Activated T-helper 1 cell treated with anti-CD3 and anti-CD28 coated beads, Interleukin-12 subunit alpha, Interleukin-12 subunit beta, Interleukin-2, Interleukin-4 antibody, amounts not matched to agents 30 ng/mL and 10 ng/mL and 1 ng/mL, durations not matched to agents 14 hours and 24 hours and 36 hours (primary cell): ENCODE measurements around the gene ANO1. TPM values are rescaled to one million over a fixed set of nuclear protein-coding genes. Genes with fewer than 3 reads are reported as not detected.

Experiments
- DNase-seq: peaks from one replicate; pipeline ENCODE4 v3.0.0; 2021; ENCODE audit warnings: low spot score
- H3K27ac Mint-ChIP-seq: one replicate; pipeline ENCODE4 v1.8.0; 2021; ENCODE audit warnings: mild to moderate bottlenecking, mixed read lengths
- H3K27me3 Mint-ChIP-seq: one replicate; pipeline ENCODE4 v1.8.0; 2022; ENCODE audit warnings: mild to moderate bottlenecking, moderate library complexity, mixed read lengths; ENCODE audit not compliant: insufficient read depth
- H3K36me3 Mint-ChIP-seq: one replicate; pipeline ENCODE4 v1.8.0; 2021; ENCODE audit warnings: low read depth, mixed read lengths
- H3K4me1 Mint-ChIP-seq: one replicate; pipeline ENCODE4 v1.8.0; 2021; ENCODE audit warnings: low read depth, mixed read lengths
- H3K4me3 Mint-ChIP-seq: one replicate; pipeline ENCODE4 v1.8.0; 2021; ENCODE audit warnings: mild to moderate bottlenecking, moderate library complexity, mixed read lengths
- H3K9me3 Mint-ChIP-seq: one replicate; pipeline ENCODE4 v1.8.0; 2021; ENCODE audit warnings: mixed read lengths
- intact Hi-C: fragments of 100-400 bp; cut with micrococcal nuclease; formaldehyde crosslinking; loops from one replicate; pipeline ENCODE4 v1.15.1; 2024
- total RNA-seq: library from RNA; stranded (reverse); gene quantifications from 2 replicates; pipeline ENCODE4 v1.2.3, GENCODE V29; 2022

The ANO1 gene
- total RNA-seq, 1 donor from 2014 or later = not detected

DNA sequence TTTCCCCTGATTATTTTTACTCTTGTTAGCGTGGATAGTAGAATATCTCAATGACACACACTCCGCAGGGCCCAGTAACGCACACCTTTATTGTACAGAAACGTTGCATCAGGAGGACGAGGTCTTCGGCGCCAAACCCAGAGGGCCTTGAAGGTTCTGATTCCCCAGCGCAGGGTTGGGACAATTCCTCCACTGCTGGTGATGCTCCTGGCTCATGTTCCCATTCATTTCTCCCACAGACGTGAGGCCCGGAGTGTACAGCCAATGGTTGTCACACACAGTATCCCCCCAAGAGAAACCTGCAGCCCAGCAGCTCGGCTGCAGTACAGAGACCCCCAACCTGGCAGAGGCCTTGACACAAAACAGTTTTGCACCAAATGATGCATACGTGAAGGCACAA lies 6.1 kb upstream of the ANO1 start:
- H3K4me1 Mint-ChIP-seq = no peaks in the 10 kb centered on the region
- no peak for DNase-seq
- no peak overlapping the region for H3K4me3 Mint-ChIP-seq
- H3K27ac Mint-ChIP-seq = no peak overlapping the region
- no peaks in the 10 kb centered on the region for H3K36me3 Mint-ChIP-seq
- no peaks in the 10 kb centered on the region for H3K9me3 Mint-ChIP-seq
- intact Hi-C loops = no loop called here
- H3K27me3 Mint-ChIP-seq = peaks cover 55% of the 10 kb centered on the region

DNA sequence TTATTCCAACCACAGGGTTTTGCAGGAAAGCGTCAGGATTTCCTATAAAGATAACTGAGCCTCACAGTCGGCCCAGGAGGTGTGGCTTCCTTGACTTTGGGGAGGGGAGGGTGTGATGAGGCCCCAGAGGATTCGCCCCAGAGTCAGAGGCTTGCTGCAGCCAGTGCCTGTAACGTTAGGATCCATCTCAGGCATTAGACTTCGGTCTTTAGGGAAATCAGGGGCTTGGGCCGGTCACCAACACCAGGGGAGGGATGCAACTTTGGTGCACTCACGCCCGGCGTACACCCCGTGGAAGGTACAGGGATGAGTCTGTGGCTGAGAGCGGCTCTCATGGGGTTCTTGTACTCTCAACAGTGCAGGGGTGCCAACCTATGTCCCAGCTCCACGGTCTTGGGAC lies 5.7 kb upstream of the ANO1 start:
- no peak overlapping the region for H3K4me3 Mint-ChIP-seq
- DNase-seq = no peak
- intact Hi-C loops = no loop called here
- no peak overlapping the region for H3K27ac Mint-ChIP-seq
- H3K36me3 Mint-ChIP-seq = no peaks in the 10 kb centered on the region
- no peaks in the 10 kb centered on the region for H3K9me3 Mint-ChIP-seq
- no peaks in the 10 kb centered on the region for H3K4me1 Mint-ChIP-seq
- H3K27me3 Mint-ChIP-seq = peaks cover 58% of the 10 kb centered on the region

DNA sequence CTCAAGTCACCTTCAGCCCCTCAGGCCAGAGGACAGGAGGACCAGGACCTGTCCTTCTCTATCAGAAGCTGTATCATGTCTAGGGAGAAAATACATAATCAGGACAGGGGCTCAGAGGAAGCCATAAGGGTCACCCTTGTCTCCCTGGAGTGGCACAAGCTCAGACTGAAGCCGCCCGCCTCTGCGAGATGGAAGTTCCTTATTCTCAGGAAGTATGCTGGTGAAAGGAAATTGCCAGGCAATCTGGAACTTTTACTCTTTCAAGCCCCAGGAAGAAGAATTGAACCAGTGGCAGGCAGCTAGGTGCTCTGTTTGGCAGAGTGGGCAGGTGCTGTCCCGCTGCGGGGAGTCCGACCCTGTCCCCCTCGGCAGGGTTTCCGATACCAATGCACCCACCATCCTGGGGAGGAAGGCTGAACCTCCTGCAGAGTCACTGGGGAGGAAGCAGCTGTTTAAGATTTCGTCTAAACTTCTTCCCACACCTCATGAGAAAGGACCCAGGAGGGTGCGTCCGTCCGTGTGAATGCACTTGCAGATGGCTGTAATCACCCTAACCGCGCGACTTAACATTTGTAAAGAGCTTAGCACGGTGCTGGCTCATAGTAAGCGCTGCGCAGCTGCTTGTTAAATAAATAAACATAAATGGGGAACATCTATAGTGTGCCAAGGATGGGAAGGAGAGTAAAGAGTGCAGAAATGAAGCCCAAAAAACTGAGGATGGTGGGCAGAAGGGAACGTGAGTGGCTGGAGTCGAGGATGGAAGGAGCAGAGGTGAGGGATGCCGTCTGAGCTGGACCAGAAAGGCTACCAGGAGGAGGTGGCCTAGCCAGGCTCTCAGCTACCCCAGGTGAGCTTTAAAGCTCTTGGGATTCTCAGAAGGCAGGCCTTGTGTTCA lies 5.0 kb upstream of the ANO1 start:
- H3K36me3 Mint-ChIP-seq = no peaks in the 10 kb centered on the region
- no peak overlapping the region for H3K27ac Mint-ChIP-seq
- no peak overlapping the region for H3K4me3 Mint-ChIP-seq
- H3K27me3 Mint-ChIP-seq = peaks cover 60% of the 10 kb centered on the region
- intact Hi-C loops = no loop called here
- no peaks in the 10 kb centered on the region for H3K9me3 Mint-ChIP-seq
- H3K4me1 Mint-ChIP-seq = no peaks in the 10 kb centered on the region
- no peak for DNase-seq

DNA sequence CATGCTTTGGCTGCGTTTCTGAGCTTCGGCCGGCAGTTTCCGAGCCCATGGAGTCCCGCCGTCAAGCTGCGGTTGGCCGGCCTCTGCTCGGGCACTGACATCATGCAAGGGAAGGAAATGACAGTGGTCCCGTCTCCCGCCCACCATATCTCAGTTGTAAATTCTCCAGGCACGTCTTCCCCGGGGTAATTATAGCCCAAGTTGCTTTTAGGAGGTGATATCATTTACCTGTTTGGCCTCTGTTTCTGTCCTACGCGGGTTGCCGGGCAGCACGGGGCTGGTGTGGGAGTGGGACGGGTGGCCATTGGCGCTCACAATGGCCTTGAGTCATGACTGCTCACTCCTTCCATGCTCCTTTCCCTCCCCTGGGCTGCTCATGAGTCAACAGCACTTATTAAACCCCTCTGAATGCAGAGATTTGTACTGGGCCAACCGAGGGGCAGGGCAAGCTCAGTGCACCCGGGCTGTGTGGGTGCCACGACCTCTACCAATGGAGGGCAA lies 4.2 kb upstream of the ANO1 start:
- intact Hi-C loops = no loop called here
- H3K4me3 Mint-ChIP-seq = no peak overlapping the region
- DNase-seq = no peak
- H3K9me3 Mint-ChIP-seq = no peaks in the 10 kb centered on the region
- H3K27me3 Mint-ChIP-seq = peaks cover 57% of the 10 kb centered on the region
- no peak overlapping the region for H3K27ac Mint-ChIP-seq
- no peaks in the 10 kb centered on the region for H3K4me1 Mint-ChIP-seq
- H3K36me3 Mint-ChIP-seq = no peaks in the 10 kb centered on the region

DNA sequence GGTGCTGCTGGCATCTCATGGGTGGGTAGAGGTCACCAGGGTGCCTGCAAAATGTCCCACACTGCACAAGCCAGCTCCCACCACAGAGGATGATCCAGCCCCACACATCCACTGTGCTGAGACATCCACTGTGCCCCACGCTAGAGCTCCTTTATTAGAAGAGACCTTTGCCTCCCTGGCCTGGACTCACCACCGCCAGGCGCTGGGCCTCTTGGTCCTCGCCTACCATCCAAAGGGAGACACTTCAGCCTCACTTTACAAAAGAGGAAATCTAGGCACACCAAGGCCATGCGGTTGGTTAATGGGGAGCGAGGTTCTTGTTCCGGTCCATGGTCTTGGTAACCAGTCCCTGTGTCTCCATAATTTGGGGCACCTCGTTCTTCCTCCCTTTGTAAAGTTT lies 3.4 kb upstream of the ANO1 start:
- Mint-ChIP-seq H3K4me1 (no peaks in the 10 kb centered on the region), H3K27me3 (peaks cover 54% of the 10 kb centered on the region), H3K27ac (no peak overlapping the region), H3K9me3 (no peaks in the 10 kb centered on the region), H3K36me3 (no peaks in the 10 kb centered on the region), H3K4me3 (no peak overlapping the region)
- intact Hi-C loops = no loop called here
- no peak for DNase-seq

DNA sequence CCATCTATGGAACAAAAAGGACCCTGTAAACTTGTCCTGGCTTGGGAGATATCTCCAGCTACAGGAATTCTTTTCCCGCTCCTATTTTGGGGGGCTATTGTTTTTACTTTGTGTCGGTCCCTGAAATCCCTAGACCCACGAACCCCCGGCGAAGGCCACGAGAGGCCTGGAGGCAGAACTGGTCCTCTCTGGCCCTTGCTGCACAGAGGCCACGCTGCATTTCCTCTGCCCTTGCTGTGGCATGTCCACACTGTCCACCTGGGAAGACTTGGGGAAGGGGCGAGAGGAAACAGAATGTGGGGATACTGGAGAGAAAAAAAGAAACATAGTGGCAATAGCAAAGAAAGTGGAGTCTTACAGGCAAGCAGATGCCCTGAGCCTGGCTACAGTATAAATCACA lies 2.3 kb upstream of the ANO1 start:
- no peak for DNase-seq
- Mint-ChIP-seq H3K4me3 (no peak overlapping the region), H3K4me1 (no peaks in the 10 kb centered on the region), H3K27me3 (peaks cover 47% of the 10 kb centered on the region), H3K27ac (no peak overlapping the region), H3K9me3 (no peaks in the 10 kb centered on the region), H3K36me3 (no peaks in the 10 kb centered on the region)
- intact Hi-C loops = no loop called here

DNA sequence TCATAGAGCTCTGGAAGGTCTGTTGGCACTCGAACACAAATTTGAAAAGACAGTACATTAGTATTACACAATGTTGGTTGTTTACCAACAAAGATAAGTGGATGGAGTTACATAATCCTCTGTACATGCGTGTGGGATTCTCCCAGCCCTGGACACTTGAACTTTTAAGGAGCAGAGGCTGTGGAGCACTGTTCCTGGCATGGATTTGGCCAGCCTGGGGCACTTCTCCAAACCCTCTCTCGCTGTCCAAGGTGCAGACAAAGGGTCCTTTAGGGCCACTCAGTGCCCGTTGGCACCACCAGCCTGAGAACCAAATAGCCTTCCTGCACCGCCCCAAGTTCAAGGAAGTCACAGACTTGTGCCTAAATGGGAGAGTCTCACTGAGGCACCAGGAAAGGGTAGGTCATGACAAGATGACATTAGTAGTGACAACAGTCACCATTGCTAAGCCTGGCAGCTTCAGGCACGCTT lies 1.6 kb upstream of the ANO1 start:
- Mint-ChIP-seq H3K4me1 (no peaks in the 10 kb centered on the region), H3K27me3 (peaks cover 53% of the 10 kb centered on the region), H3K36me3 (no peaks in the 10 kb centered on the region), H3K4me3 (no peak overlapping the region), H3K27ac (no peak overlapping the region), H3K9me3 (no peaks in the 10 kb centered on the region)
- no peak for DNase-seq
- intact Hi-C loops = no loop called here

DNA sequence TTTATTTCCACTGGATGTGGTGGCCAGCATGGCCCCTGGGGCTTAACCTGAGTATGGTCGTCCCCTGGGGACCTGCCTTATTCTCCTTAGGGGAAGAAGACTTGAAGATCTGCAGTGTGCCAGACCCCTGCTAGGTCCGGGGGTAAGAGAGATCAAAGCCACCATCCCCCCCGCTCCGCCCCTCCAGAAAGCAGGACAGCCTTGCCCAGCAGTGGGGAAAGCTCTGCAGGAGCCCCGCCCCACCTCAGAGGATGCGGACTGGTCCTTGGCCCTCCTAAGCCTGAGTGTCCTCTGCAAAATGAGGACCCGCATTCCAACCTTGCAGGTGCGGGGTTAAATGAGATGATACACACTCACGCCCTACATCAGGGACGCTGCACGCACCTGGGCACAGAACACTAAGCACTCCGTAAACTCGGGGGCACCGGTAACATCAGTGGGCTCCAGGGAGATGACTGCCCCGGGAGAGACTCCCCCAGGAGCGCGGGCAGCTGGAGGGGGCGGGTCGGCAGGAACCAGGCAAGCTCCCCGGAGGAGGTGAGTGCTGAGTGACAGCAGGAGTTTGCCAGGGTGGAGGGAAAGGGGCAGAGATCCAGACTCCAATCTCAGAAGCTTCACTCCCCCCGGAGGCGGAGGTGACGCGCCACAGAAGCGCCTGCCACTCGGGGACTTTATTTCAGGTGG lies 564 bp upstream of the ANO1 start:
- no peaks in the 10 kb centered on the region for H3K4me1 Mint-ChIP-seq
- intact Hi-C loops = no loop called here
- H3K9me3 Mint-ChIP-seq = no peaks in the 10 kb centered on the region
- no peak for DNase-seq
- H3K27me3 Mint-ChIP-seq = peaks cover 45% of the 10 kb centered on the region
- H3K36me3 Mint-ChIP-seq = no peaks in the 10 kb centered on the region
- no peak overlapping the region for H3K27ac Mint-ChIP-seq
- H3K4me3 Mint-ChIP-seq = no peak overlapping the region

DNA sequence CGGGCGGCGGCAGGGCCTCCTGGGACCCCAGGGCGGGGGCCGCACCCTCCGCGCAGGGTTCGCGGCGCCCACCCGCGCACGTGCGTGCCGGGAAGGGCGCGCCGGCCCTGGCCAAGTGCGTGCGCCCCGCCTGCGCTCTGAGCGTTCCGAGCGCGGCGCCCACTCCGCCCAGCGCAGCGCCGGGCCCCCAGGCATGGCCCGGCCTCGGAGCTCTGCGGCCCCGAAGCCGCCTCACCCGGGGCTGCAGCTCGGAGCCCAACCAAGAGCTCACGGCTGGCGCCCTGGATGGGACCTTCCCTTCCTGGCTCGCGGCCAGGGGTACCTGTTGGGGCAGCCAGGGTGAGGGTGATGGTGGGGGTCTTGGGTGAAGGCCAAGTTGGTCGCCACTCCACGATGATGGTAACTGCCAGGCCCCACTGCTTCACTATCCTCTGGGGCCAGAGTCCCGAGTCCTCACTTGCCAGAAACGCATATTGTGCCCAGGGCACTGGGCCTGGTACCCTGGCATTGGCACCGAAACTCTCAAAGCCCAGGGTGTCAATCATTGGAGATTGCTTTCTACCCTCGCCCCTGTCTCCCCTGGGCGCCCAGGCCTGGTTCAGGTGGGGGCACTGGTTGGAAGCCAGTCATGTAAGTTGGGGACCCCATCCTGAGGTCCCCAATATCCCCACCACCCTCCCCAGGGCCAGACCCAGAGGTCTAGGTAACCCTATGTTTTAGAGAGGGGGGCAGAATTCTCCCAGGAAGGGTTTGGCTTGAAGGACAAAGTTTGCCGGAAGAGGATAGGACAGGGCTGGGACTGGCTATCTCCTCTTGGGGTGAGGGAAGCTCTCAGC lies 882 bp downstream of the ANO1 start:
- peaks cover 33% of the 10 kb centered on the region for H3K27me3 Mint-ChIP-seq
- no peaks in the 10 kb centered on the region for H3K36me3 Mint-ChIP-seq
- intact Hi-C loops = no loop called here
- H3K27ac Mint-ChIP-seq = no peak overlapping the region
- no peak overlapping the region for H3K4me3 Mint-ChIP-seq
- H3K4me1 Mint-ChIP-seq = no peaks in the 10 kb centered on the region
- DNase-seq = no peak
- no peaks in the 10 kb centered on the region for H3K9me3 Mint-ChIP-seq

DNA sequence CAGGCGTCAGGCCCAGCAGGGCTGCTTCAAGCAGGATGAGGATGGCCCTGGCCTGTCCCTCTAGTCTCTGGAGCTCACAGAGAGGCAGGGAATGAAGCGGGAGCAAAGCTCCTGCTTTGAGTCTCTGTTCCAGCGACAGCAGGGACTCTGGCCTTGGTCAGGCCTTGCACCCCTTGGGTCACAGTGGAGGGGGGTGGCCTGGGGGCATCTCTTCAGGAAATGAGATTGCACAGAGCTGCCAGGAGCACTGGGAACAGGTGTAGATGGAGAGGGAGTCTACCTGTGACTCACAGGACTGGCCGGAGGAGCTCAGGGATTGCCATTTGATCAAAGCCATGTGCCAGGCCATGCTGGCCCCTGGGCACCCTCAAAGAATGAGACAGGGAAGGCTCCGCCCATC lies 1.6 kb downstream of the ANO1 start:
- Mint-ChIP-seq H3K9me3 (no peaks in the 10 kb centered on the region), H3K27me3 (peaks cover 28% of the 10 kb centered on the region), H3K27ac (no peak overlapping the region), H3K36me3 (no peaks in the 10 kb centered on the region), H3K4me3 (no peak overlapping the region), H3K4me1 (no peaks in the 10 kb centered on the region)
- DNase-seq = no peak
- intact Hi-C loops = no loop called here

DNA sequence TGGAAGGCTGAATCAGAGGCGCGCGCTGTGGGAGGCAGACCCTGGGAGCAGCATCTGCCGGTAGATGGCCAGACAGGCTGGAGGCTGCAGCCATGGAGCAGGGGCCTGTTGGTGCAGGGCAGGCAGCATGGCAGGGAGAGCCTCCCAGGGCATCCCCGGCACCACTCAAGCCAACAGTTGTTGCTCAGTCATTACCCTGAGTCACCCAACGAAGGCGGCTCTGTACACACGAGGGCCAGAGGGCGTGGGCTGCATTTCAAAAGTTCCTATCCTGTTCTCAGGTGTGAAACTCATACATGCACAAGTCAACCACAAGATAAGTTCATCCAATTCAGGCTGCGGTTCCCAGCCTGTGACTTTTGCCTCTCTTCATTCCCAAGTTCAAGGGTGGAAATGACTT lies 2.6 kb downstream of the ANO1 start:
- Mint-ChIP-seq H3K27ac (no peak overlapping the region), H3K4me1 (no peaks in the 10 kb centered on the region), H3K27me3 (peaks cover 17% of the 10 kb centered on the region), H3K36me3 (no peaks in the 10 kb centered on the region), H3K9me3 (no peaks in the 10 kb centered on the region), H3K4me3 (no peak overlapping the region)
- DNase-seq = no peak
- intact Hi-C loops = no loop called here

DNA sequence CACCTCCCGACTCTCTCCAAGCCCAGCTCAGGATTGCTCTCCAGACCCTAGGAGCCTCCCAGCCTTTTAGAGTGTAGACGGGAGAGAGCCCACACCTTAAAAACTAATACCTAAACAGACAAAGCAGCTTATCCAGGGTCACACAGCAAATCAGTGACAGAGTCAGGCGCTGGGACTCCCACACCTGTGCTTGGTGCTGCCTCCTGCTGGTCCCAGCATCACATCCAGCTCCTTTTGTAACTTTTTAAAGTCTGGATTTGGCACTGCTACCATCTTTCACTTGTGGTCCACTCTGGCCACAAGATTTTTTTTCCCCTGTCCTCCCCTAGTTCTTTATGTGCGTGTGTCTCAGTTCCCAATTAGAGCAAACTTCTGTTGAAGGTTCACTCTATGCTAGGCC lies 4.7 kb downstream of the ANO1 start:
- no peaks in the 10 kb centered on the region for H3K9me3 Mint-ChIP-seq
- no peak overlapping the region for H3K27ac Mint-ChIP-seq
- H3K4me3 Mint-ChIP-seq = no peak overlapping the region
- no peaks in the 10 kb centered on the region for H3K4me1 Mint-ChIP-seq
- H3K27me3 Mint-ChIP-seq = peaks cover 8% of the 10 kb centered on the region
- intact Hi-C loops = no loop called here
- no peak for DNase-seq
- no peaks in the 10 kb centered on the region for H3K36me3 Mint-ChIP-seq
